IPS DF 6.9 (cell line): ENCODE data around the gene TSPAN18.

Experiments
- DNase-seq: peaks from one replicate; pipeline ENCODE4 v3.0.0-alpha.2; 2013; ENCODE audit warnings: low read depth, low spot score
- H3K27ac ChIP-seq: one replicate; pipeline ENCODE4 v1.5.1; 2013; ENCODE audit warnings: low read length, control low read depth
- H3K27me3 ChIP-seq: 2 replicates; pipeline ENCODE4 v1.6.1; 2013; ENCODE audit warnings: mild to moderate bottlenecking, low read length; ENCODE audit not compliant: control insufficient read depth, insufficient read depth
- H3K36me3 ChIP-seq: 2 replicates; pipeline ENCODE4 v1.6.1; 2013; ENCODE audit warnings: low read length; ENCODE audit not compliant: control insufficient read depth, insufficient read depth
- H3K4me1 ChIP-seq: 2 replicates; pipeline ENCODE4 v1.6.1; 2013; ENCODE audit warnings: low read length; ENCODE audit not compliant: control insufficient read depth, insufficient read depth
- H3K4me3 ChIP-seq: 2 replicates; pipeline ENCODE4 v1.5.1; 2013; ENCODE audit warnings: mild to moderate bottlenecking, low read length
- H3K9me3 ChIP-seq: 2 replicates; pipeline ENCODE4 v1.6.1; 2013; ENCODE audit warnings: low read length, inconsistent platforms; ENCODE audit not compliant: control insufficient read depth, insufficient read depth
- WGBS: extraction: QIAGEN DNeasy Blood & Tissue Kit; methylation state at CpG from one replicate; pipeline ENCODE4 v1.1.7; 2013; ENCODE audit warnings: mixed read lengths, missing lambda C conversion rate; ENCODE audit not compliant: insufficient read length, insufficient coverage; 5-methylcytosine and 5-hydroxymethylcytosine counted together

Gene TSPAN18

DNA sequence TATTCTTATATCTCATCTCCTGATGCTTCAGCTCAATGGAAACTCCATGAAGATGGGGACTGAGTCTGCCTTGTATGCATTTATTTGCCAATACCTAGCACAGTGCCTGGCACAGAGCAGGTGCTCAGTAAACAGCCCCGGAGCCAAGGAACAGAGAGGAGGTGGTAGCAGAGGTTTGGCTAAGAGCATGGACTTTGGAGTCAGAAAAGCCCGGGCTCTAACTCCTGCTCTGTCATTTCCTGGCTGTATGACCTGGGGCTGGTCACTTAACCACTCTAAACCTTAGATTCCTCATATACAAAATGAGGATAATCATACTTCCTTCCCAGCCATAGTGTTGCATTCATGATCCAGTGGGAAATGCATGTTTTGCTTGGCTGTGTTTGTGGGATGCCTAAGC lies 187.3 kb downstream of the TSPAN18 start:
- Histone ChIP-seq H3K9me3 (no peaks in the 10 kb centered on the region), H3K4me3 (no peak overlapping the region), H3K4me1 (peaks cover 6% of the 10 kb centered on the region), H3K27ac (no peak overlapping the region), H3K36me3 (no peaks in the 10 kb centered on the region), H3K27me3 (no peaks in the 10 kb centered on the region)
- WGBS, result no CpG with 5 or more reads among the region's 2 CpGs
- no peak for DNase-seq

DNA sequence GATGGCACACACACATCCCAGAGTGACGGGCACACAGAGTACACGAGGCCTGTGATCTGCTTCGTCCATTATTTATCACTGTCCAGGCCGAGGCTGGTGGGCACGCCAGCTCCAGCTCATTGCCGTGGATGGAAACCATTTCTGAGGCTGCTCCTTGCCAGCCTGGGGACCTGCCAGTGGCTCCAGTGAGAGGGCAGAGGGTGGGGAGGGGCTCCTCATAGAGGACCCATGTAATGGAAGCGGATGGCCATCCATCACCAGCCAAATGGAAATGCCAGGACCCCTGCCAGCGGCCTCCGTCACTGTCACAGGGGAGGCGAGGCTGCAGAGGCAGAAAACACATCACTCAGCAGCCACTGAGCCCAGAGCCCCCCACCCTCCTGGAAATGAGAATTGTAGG lies 188.2 kb downstream of the TSPAN18 start:
- Histone ChIP-seq H3K4me3 (no peak overlapping the region), H3K4me1 (peaks cover 6% of the 10 kb centered on the region), H3K27me3 (no peaks in the 10 kb centered on the region), H3K36me3 (no peaks in the 10 kb centered on the region), H3K27ac (no peak overlapping the region), H3K9me3 (no peaks in the 10 kb centered on the region)
- no CpG with 5 or more reads among the region's 10 CpGs for WGBS
- DNase-seq, result no peak

DNA sequence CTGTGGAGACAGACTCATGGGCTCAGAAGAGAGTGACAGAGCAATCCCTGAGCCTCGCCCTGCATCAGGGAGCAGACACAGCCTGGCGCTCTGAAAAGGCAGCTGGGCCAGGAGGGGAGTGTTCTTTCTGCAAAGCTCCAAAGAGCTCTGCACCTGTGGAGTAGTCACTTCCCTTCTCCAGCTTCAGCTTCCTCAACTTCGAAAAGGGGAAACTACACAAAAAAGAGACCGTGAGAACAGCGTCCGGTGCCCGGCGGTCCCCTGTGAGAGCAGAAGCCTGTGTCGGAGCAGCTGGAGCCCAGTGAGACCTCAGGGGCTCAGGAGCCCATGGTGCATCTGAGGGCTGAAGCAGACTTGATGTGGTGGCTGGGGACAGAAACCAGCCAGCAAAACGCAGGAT lies 188.9 kb downstream of the TSPAN18 start:
- no peaks in the 10 kb centered on the region for H3K36me3 ChIP-seq
- no peaks in the 10 kb centered on the region for H3K9me3 ChIP-seq
- DNase-seq, result no peak
- H3K4me1 ChIP-seq, result peaks cover 6% of the 10 kb centered on the region
- no peak overlapping the region for H3K27ac ChIP-seq
- no peak overlapping the region for H3K4me3 ChIP-seq
- no CpG with 5 or more reads among the region's 10 CpGs for WGBS
- no peaks in the 10 kb centered on the region for H3K27me3 ChIP-seq

DNA sequence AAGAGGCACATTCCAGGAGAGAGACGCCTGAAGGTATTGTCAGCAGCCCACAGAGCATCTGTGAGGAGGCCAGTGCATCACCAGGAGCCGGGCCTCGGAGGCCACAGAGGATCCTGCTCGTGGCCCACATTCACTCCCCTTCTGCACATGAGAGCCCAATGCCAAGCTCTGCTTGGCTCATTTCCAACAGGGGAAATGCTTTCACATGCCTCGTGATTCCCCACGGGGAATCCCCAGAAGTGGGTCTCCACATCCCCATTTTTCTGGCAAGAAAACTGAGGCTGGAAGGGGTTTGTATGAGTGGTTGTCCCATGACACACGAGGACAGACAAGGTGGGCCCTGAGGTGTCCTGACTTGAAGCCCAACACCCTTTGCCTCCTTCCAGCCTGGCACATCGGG lies 189.6 kb downstream of the TSPAN18 start:
- H3K9me3 ChIP-seq, result no peaks in the 10 kb centered on the region
- no peak overlapping the region for H3K27ac ChIP-seq
- H3K4me1 ChIP-seq, result peaks cover 5% of the 10 kb centered on the region
- no peak for DNase-seq
- H3K36me3 ChIP-seq, result no peaks in the 10 kb centered on the region
- no peak overlapping the region for H3K4me3 ChIP-seq
- WGBS, result no CpG with 5 or more reads among the region's 8 CpGs
- H3K27me3 ChIP-seq, result no peaks in the 10 kb centered on the region

DNA sequence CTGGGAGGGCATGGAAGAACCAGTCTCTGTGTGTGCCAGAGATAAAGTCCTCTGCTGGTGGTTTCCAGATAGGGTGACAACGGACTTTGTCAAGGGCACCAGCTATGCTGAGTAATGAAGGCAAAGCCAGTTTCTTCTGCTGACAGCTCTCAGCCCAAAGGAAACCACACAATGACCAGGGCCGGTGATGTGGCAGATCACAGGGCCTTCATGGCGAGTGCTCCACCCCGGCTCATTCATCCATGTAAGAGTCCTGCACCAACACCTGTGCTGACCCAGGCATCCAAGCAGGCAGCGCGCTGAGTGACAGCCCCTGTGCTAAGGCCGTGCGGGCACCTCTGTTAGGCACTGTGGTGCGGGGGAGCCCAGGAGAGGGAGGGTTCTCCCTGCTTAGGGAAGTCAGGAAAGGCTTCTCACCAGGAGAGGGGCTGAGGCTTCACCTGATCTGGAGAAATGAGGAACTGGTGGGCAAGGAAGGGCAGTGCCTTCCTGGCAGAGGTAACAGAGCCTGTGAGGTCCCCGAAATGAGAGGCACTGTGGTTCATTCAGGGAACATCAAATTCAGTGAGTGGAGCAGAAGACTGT lies 190.1 kb downstream of the TSPAN18 start:
- DNase-seq, result no peak
- H3K4me1 ChIP-seq, result peaks cover 4% of the 10 kb centered on the region
- no CpG with 5 or more reads among the region's 10 CpGs for WGBS

DNA sequence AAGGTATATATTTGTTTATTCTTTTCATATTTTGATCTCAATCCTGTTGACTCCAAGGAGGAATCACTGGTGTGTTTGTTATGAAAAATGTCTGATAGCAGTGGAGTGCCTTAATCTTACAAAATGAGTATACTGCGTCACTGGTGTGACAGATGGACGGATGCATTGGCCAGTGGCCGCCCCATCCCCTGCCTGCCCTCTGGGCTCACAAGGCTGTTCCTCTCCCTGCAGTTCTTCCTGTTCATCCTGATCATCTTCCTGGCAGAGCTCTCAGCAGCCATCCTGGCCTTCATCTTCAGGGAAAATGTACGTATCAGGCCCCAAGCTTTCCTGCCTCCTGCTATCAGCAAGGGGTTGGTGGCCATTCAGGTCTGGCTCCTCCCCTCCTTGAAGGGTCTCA lies 191.0 kb downstream of the TSPAN18 start:
- Histone ChIP-seq H3K4me1 (no peaks in the 10 kb centered on the region), H3K36me3 (no peaks in the 10 kb centered on the region), H3K27ac (no peak overlapping the region), H3K4me3 (no peak overlapping the region), H3K9me3 (no peaks in the 10 kb centered on the region), H3K27me3 (no peaks in the 10 kb centered on the region)
- DNase-seq, result no peak
- no CpG with 5 or more reads among the region's 4 CpGs for WGBS

More for the DNA sequence above, 190.1 kb downstream of the TSPAN18 start:
- no peak overlapping the region for H3K4me3 ChIP-seq
- H3K9me3 ChIP-seq, result no peaks in the 10 kb centered on the region
- H3K27me3 ChIP-seq, result no peaks in the 10 kb centered on the region
- no peaks in the 10 kb centered on the region for H3K36me3 ChIP-seq
- H3K27ac ChIP-seq, result no peak overlapping the region

DNA sequence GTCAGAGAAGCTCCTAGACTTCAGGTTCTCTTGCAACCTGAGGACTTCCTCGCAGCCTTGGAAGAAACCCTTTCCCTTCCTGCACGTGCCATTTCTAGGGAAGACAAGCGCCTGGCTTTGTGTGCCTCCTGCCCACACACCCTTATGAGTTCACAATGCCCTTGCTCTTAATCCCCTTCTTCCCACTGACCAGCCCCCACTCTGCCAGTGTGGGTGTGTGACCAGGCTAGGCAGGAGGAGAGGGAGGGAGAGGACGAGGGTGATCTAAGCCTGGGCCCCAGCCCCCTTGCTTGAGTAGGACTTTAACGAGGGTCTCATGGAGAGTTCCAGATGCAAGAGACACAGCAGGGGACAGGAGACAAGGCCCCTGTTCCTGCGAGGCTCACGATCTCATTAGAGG lies 193.7 kb downstream of the TSPAN18 start:
- WGBS, result no CpG with 5 or more reads among the region's 7 CpGs
- no peaks in the 10 kb centered on the region for H3K4me1 ChIP-seq

DNA sequence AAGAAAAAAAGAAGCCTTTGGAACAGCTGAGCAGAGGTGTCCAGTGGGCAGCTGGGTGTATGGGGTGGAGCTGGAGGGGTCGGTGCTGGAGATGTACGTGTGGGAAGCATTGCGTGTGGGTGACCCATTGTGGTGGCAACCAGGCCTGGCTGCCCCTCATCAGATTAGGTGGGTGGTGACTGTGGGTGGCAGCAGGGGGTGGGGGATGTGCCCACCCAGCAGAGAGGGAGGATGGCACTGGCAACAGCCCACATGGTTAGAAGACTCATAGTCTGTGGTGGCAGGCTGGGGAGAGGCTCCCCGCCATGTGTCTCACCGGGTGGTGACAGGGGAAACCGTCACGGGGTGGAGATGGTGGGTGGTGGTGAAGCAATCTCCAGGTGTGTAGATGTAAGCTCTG lies 196.4 kb downstream of the TSPAN18 start:
- no CpG with 5 or more reads among the region's 7 CpGs for WGBS
- no peaks in the 10 kb centered on the region for H3K9me3 ChIP-seq
- H3K4me3 ChIP-seq, result no peak overlapping the region
- H3K4me1 ChIP-seq, result peaks cover 2% of the 10 kb centered on the region; the same call in 1 of the 2 replicates
- no peak for DNase-seq
- H3K27ac ChIP-seq, result no peak overlapping the region
- H3K36me3 ChIP-seq, result no peaks in the 10 kb centered on the region
- H3K27me3 ChIP-seq, result no peaks in the 10 kb centered on the region

More for the DNA sequence above, 193.7 kb downstream of the TSPAN18 start:
- H3K4me3 ChIP-seq, result no peak overlapping the region
- no peak for DNase-seq
- H3K36me3 ChIP-seq, result no peaks in the 10 kb centered on the region
- no peak overlapping the region for H3K27ac ChIP-seq
- H3K27me3 ChIP-seq, result no peaks in the 10 kb centered on the region
- H3K9me3 ChIP-seq, result no peaks in the 10 kb centered on the region

DNA sequence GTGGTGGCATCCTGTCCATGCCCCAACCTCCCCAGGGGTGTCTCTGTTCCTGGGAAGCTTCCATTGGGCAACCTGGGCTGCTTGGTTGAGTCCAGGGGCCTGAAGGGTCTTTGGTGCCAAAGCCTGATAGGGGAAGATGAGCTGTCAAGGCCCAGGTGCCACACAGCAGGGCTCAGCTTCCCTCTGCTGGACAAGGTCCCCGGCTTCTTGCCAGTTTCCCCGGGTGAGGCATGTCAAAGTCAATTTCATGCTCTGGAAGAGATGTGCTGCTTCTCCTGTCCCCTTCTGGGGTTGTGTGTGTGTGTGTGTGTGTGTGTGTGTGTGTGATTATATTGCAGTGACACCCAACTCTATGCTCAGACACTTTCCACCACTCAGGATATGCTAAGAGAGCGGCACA lies 197.0 kb downstream of the TSPAN18 start:
- Histone ChIP-seq H3K27me3 (no peaks in the 10 kb centered on the region), H3K27ac (no peak overlapping the region), H3K9me3 (no peaks in the 10 kb centered on the region), H3K36me3 (no peaks in the 10 kb centered on the region), H3K4me1 (peaks cover 2% of the 10 kb centered on the region; the same call in 1 of the 2 replicates), H3K4me3 (no peak overlapping the region)
- no CpG with 5 or more reads among the region's 3 CpGs for WGBS
- no peak for DNase-seq

DNA sequence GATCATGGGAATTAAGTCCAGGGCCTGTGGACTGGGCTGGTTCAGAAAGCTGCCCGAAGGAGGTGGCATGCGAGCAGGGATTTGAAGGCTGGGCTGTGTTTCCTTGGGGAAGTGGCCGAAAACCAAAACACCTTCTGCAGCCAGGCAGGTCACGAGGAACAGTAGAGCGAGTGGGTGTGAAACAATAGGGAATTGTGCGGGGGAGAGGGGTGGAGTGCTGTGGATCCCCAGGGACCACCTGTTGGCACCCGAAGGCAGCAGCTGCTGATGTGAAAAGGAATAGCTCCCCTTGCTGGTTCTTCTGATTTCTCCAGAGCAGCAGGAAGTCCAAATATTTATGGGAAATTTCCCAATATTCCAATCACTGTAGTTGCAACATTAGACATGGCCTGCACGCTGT lies 199.3 kb downstream of the TSPAN18 start:
- no peak for DNase-seq
- no peak overlapping the region for H3K4me3 ChIP-seq
- H3K36me3 ChIP-seq, result no peaks in the 10 kb centered on the region
- H3K9me3 ChIP-seq, result no peaks in the 10 kb centered on the region
- no CpG with 5 or more reads among the region's 8 CpGs for WGBS
- no peak overlapping the region for H3K27ac ChIP-seq
- peaks cover 2% of the 10 kb centered on the region; the same call in 1 of the 2 replicates for H3K4me1 ChIP-seq
- H3K27me3 ChIP-seq, result no peaks in the 10 kb centered on the region

DNA sequence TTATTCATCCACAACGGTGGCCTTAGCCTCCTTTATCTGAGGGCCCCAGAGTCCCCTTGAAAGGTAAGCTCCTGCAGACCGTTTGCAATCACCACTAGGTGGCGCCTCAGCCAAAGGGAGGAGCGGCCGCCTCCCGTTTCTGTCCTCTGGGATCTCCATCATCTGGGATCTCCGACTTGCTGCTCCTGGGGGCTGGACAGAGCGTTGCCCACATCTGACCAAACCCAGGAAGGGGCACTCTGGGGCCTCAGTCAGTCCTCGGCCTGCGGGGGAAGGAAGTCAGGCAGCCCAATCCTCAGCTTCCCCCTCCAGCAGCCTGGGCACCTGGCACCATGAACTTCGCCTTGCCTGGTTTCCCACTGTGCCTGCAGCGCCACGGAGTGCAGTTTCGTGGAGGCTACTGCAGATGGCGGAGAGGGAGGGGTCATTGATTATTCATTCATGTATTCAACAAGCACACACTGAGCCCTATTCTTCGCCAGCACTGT lies 200.5 kb downstream of the TSPAN18 start:
- no peak for DNase-seq
- no peaks in the 10 kb centered on the region for H3K27me3 ChIP-seq
- peaks cover 6% of the 10 kb centered on the region for H3K4me1 ChIP-seq
- no CpG with 5 or more reads among the region's 16 CpGs for WGBS
- no peak overlapping the region for H3K4me3 ChIP-seq
- H3K36me3 ChIP-seq, result no peaks in the 10 kb centered on the region
- H3K9me3 ChIP-seq, result no peaks in the 10 kb centered on the region
- H3K27ac ChIP-seq, result no peak overlapping the region
